ENCODE measurements around the gene SYNGR3. TPM values are rescaled to one million over a fixed set of nuclear protein-coding genes. Genes with fewer than 3 reads are reported as not detected.

The SYNGR3 gene
- total and polyA plus RNA-seq, 2 of the 13 experiments (the other 11 are each of a cell fraction or from before 2014, with no cell fraction given) = 0.97 to 5.7 TPM

DNA sequence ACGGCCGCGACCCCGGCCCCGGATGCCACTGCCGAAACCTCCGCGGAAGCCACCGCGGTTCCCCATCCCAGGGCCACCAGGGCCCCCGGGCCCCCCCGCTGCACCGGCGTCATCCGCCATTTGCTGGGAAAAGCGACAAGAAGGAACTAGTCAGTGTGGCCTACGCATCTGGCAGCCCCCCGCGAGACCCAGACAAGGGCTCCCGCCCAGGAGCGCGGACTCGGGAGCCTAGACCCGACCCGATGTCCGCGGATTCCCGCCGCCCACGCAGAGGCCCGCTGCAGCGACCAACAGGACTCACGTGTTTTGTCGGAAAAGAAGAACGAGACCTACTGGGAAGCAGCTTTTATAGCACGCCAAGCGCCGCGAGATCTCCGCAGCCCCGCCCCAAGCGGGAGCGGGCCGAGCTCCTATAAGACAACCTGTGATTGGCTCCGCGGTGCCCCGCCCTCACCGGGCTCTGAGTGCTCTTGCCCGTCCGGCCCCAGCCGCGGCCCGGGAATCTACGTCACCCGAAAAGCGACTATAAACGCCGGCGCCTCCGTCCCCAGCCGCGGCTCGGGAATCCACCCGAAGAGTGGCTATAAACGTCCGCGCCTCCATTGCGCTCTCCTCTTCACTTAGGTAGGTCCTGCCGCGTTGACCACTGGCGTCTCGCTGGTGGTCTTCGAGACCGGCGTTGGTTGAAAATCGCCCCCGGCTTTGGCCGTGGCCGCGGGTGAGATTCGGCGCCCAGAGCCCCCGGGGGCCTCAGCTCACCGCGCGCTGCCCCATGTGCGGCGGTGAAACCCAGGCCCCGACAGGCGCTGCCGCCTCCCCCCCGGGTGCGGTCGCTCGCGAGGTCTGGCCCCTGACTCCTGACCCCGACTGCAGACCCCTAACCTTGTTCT is 25.0 kb upstream of the SYNGR3 start, which contains the start of gene RPS2 (continued):
- peak; percentile 77 for TF ChIP-seq BRD4 (CRISPR knock-in tag; IDR thresholded peaks at IDR 0.05)
- TF ChIP-seq HMG20B (CRISPR knock-in tag; conservative IDR thresholded peaks at IDR 0.05) = no peak; the same call in 1 of the 2 replicates
- TF ChIP-seq MEIS2 (CRISPR knock-in tag; IDR thresholded peaks at IDR 0.05) = peak; percentile 64; the same call in 1 of the 2 replicates
- peak; percentile 61; the same call in 1 of the 2 replicates for TF ChIP-seq ZBTB20 (CRISPR knock-in tag; IDR thresholded peaks at IDR 0.05; ENCODE audit: borderline replicate concordance, low read depth)
- peak; percentile 25 for TF ChIP-seq RAD21 (CRISPR knock-in tag; IDR thresholded peaks at IDR 0.05)
- peak; percentile 68 for TF ChIP-seq NFIC (IDR thresholded peaks at IDR 0.05; ENCODE audit: low read length)
- TF ChIP-seq PAXIP1 (CRISPR knock-in tag; conservative IDR thresholded peaks at IDR 0.05) = peak; percentile 49
- no peak for TF ChIP-seq ZNF879 (CRISPR knock-in tag; IDR thresholded peaks at IDR 0.05)
- TF ChIP-seq, protein P1, sequence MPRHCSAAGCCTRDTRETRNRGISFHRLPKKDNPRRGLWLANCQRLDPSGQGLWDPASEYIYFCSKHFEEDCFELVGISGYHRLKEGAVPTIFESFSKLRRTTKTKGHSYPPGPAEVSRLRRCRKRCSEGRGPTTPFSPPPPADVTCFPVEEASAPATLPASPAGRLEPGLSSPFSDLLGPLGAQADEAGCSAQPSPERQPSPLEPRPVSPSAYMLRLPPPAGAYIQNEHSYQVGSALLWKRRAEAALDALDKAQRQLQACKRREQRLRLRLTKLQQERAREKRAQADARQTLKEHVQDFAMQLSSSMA (CRISPR knock-in tag; IDR thresholded peaks at IDR 0.05) = no peak
- no peak for TF ChIP-seq NCOA5 (CRISPR knock-in tag; IDR thresholded peaks at IDR 0.05)
- TF ChIP-seq NFKBIZ (CRISPR knock-in tag; IDR thresholded peaks at IDR 0.05) = peak; percentile 70; the same call in 1 of the 2 replicates
- TF ChIP-seq GATAD1 (CRISPR knock-in tag; IDR thresholded peaks at IDR 0.05) = peak; percentile 95
- no peak; the same call in 1 of the 2 replicates for TF ChIP-seq ZNF737 (CRISPR knock-in tag; IDR thresholded peaks at IDR 0.05; ENCODE audit: borderline replicate concordance)
- TF ChIP-seq, protein P2, sequence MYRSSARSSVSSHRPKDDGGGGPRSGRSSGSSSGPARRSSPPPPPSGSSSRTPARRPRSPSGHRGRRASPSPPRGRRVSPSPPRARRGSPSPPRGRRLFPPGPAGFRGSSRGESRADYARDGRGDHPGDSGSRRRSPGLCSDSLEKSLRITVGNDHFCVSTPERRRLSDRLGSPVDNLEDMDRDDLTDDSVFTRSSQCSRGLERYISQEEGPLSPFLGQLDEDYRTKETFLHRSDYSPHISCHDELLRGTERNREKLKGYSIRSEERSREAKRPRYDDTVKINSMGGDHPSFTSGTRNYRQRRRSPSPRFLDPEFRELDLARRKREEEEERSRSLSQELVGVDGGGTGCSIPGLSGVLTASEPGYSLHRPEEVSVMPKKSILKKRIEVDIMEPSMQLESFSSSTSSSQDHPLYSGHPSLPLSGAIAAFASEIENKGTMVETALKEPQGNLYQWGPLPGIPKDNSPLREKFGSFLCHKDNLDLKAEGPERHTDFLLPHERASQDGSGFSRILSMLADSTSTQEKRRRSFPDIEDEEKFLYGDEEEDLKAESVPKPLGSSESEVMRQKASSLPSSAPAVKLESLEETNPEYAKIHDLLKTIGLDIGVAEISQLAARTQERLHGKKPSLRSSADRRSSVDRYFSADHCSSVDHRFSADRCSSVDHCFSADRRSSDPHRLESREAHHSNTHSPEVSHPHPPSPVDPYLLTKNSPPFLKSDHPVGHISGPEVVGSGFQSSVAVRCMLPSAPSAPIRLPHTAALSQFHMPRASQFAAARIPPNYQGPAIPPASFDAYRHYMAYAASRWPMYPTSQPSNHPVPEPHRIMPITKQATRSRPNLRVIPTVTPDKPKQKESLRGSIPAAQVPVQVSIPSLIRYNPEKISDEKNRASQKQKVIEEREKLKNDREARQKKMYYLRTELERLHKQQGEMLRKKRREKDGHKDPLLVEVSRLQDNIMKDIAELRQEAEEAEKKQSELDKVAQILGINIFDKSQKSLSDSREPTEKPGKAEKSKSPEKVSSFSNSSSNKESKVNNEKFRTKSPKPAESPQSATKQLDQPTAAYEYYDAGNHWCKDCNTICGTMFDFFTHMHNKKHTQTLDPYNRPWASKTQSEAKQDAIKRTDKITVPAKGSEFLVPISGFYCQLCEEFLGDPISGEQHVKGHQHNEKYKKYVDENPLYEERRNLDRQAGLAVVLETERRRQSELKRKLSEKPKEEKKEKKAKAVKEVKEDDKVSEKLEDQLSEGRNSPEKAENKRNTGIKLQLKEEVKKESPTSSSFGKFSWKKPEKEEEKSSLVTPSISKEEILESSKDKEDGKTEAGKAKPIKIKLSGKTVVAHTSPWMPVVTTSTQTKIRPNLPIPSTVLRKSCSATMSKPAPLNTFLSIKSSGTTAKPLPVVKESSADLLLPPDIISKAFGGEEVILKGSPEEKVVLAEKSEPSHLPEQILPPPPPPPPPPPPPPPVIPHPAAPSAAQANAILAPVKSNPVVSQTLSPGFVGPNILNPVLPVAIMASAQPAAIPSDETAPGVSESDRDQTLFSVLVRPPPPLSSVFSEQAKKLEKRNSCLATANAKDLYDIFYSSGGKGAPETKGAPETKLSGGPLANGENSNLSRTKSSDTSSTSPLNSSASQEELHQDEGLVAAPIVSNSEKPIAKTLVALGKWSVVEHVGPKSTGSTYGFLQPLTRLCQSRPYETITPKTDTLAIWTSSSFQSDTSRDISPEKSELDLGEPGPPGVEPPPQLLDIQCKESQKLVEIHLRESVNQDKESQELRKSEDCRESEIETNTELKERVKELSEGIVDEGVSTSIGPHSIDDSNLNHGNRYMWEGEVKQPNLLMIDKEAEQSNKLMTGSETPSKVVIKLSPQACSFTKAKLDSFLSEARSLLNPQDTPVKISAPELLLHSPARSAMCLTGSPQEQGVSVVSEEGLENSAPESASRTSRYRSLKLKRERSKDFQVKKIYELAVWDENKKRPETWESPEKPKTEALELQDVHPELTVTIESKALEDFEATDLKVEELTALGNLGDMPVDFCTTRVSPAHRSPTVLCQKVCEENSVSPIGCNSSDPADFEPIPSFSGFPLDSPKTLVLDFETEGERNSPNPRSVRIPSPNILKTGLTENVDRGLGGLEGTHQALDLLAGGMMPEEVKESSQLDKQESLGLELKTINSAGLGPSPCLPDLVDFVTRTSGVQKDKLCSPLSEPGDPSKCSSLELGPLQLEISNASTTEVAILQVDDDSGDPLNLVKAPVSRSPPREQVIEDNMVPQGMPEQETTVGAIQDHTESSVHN (CRISPR knock-in tag; IDR thresholded peaks at IDR 0.05) = no peak

All from HepG2 (cell line).